GM19239 (cell line): ENCODE measurements around the gene WASHC1.
"Not testable (repeated sequence)": the region's sequence is repeated elsewhere in the genome, so short reads cannot be mapped to it uniquely, and the experiment has no call there.

Experiments used
- DNase-seq: peaks from one replicate; pipeline ENCODE4 v3.0.0; 2011; ENCODE audit warnings: low spot score; ENCODE audit not compliant: insufficient read length
- FAIRE-seq: peaks from 2 replicates; lab custom pipeline; 2011; peaks lifted over from hg19 to GRCh38; lab: Jason Lieb, UNC

WASHC1 gene, protein sequence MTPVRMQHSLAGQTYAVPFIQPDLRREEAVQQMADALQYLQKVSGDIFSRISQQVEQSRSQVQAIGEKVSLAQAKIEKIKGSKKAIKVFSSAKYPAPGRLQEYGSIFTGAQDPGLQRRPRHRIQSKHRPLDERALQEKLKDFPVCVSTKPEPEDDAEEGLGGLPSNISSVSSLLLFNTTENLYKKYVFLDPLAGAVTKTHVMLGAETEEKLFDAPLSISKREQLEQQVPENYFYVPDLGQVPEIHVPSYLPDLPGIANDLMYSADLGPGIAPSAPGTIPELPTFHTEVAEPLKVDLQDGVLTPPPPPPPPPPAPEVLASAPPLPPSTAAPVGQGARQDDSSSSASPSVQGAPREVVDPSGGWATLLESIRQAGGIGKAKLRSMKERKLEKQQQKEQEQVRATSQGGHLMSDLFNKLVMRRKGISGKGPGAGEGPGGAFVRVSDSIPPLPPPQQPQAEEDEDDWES

DNA sequence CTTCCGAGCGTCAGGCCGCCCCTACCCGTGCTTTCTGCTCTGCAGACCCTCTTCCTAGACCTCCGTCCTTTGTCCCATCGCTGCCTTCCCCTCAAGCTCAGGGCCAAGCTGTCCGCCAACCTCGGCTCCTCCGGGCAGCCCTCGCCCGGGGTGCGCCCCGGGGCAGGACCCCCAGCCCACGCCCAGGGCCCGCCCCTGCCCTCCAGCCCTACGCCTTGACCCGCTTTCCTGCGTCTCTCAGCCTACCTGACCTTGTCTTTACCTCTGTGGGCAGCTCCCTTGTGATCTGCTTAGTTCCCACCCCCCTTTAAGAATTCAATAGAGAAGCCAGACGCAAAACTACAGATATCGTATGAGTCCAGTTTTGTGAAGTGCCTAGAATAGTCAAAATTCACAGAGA lies at the start of gene WASHC1:
Gene WASHC1 (minus strand): TSS at position 101 of the 400 bp plus-strand sequence. CDS start 4,457 bp downstream, outside the sequence.
- DNase-seq, FAIRE-seq: not testable (repeated sequence)

DNA sequence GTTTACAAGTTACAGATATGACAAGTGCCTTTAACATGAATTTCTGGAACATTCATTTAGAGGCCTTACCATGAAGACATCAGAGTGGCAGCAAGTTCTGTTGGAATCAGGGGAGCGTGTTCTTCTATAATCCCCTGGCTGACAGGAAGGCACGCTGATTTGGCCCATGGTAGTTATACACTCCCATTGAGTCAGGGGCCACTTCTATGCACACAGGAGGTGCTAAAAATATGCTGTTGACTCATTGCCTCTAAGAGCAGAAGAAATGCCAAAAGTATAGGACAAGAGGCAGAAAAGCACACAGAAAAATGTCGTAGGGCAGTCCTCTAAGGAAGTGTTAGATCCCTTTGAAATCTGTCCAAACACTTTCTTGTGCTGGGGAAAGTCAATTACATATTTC lies 49.1 kb upstream of the WASHC1 start:
- not testable (repeated sequence) for DNase-seq, FAIRE-seq

DNA sequence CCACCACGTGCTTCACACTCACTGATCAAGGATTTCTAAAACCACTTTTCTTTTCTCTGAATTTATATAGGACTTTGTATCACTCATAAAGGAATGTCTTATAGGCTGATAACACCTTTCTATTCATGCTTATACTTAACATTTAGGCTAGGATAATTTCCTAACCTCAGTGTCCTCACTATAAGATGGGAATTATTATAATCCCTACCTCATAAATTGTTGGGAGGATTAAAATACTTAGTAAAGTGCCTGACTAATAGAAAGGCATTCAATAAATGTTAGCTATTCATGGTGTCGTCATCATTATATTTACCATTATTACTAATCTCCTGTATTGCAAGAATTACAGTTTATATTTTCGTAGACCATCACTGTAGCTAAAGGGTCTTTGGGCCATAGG lies 47.1 kb upstream of the WASHC1 start:
- not testable (repeated sequence) for DNase-seq, FAIRE-seq

DNA sequence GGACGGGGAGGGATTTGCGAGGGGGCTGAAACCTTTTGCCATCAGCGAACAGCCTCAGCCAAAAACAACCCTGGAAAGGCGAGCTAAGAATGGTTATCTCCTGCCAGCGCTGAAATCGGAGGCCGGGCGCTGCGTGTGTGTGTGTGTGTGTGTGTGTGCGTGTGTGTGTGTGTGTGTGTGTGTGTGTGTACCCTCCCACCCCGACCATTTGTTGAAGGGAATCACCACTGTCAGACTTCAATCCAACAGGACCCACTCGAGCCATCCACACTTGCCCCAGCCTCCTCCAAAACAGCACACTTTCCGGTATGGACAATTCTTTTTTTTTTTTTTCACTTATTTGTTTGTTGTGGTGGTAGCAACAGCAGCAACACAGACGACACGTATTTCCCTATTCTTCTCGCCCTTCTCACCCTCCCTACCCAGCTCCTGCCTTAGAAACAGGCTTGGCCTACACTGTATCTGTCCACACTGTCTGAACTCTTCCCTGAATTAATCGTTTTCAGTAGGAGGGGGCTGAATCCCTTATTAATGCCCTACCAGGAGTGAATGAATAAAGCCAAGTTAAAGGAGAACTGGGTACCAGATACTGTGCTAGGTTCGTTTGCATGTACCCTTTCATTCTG lies 44.8 kb upstream of the WASHC1 start:
- not testable (repeated sequence) for DNase-seq, FAIRE-seq

DNA sequence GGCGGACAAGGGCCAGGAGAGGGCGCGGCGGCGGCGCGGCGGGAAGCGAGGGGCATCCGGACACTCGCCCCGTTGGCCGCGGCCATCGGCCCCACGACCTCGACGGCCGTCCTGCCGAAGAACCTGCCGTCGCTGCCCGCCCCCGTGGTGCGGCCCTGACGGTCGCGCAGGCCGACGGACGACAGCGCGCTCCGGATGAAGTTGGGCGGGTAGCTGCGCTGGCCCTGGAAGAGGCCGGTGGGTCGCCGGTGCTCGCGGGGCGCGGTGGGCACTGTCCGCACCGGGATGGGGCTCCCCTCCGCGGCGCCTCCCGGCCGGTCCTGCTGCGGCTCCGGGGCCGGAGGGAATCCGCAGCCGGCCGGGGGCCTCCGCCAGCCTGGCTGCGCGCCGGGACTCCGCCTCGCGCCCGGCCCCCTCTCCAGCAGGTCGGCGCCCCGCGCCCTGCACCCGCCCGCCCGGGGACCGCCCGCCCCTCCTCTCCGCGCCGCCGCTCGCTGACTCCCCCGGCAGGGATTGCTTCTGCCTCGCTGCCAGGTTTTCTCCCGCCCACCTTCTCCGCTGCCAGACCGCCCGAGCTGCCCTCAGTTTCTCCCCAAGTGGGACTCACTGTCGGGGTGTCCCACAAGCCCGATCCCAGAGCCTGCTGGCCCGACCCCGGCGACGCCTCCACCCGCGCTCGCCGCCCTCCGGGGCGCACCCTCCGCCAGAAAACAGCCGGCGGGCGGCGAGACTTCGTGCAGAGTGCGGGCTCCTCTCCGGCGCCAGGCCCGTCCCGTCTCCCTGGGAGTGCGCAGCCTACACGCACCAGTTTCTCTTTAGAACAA lies 44.0 kb upstream of the WASHC1 start:
- not testable (repeated sequence) for DNase-seq, FAIRE-seq

DNA sequence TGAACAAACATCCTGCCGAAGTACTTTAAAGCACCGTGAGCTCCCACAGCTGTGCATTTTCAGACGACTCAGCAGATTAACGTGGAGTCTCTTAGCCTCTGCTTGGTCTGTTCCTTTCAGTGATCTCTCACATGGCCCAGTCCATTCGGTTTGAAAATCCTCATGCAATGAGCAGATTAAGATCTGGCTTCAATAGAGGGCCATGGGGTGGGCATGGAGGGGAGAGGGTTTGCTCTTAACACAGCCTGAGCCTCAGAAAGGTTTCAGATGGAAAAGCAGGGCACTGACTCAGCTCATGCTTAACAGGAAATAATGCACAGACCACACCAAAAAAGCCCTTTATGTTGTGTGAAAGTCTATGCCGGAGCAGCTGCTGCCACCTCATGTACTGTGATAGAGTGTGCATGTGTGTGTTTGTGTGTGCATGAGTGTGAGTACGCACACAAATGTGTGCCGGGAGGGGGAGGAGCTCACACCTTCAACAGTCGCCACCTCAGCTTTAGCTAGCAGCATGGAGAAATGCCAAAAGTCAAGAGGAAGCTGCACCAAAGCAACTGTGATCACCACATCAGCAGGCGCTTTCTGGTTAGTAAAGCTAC lies 33.9 kb upstream of the WASHC1 start:
- not testable (repeated sequence) for FAIRE-seq, DNase-seq

DNA sequence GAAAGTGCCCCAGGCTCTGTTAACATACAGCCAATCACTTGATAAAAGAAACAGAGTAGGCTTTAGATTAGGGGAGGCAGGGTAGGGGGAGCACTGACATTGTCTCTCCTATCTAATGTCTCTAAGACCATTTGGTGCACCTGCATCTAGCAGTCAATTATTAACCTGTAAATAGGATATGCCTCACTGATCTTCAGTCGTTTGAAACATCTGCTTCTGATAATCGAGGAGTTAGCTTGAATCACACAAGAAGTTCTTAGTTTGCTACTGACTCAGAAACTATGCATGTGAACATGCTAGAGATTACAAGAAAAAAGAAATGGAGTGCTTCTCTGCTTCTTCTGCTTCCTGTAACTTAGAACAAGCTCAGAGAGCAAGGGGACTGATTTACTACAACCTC lies 23.4 kb upstream of the WASHC1 start:
- DNase-seq, FAIRE-seq: not testable (repeated sequence)

DNA sequence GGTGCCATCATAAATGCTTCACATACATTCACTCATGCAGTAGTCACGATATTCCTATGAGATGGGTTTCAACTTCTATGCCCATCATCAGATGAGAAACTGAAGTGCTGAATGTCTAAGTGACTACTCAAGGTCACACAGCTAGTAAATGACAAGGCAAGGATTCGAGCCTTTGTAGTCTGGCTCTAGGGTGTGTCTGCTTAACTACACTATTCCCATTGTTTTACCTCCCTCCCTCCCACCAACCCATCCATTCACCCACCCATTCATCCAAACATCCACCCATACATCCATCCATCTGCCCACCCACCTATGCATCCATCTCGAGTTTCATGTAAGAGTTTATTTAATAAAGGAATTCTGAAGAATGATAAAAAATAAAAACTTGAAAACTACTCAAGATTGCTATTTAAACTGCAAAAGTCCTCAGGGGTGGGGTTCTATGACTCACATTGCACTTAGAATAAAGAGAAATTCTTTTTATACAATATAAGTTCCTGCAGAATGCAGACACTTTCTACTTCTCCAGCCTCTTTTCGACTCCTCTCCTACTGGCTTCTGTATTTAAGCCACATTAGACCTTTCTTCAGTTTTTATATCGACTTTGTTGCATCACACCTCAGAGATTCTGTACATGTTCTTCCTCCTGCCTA lies 19.1 kb upstream of the WASHC1 start:
- FAIRE-seq, DNase-seq: not testable (repeated sequence)

DNA sequence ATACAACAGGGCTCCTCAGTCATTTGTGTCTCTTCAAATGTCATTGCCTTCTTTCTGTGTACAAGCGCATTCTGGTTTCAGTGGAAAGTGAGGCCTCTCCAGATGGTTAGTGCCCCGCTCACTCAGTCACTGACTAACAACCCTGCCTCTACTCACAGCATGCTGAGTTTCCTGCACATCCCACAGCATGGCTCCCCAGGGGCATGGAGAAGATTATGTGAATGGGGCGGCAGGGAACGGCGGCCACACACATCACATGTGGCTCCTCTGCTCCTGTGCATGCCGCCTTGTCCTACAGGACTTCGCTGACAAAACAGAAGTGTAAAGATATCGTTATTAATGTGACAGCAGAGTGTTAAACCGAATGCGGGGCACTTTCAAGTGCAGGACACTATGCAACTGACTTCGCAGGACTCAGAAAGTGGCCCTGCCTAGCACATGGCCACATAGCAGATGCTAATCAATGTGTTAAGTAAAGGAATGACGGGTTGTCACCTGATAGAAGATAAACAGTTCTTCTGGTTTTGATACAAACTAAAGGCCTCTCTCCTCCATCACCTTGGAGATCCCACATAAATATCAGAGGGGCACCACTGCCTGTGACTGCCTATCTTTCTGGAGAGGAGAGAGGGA lies 17.5 kb upstream of the WASHC1 start:
- not testable (repeated sequence) for DNase-seq, FAIRE-seq

DNA sequence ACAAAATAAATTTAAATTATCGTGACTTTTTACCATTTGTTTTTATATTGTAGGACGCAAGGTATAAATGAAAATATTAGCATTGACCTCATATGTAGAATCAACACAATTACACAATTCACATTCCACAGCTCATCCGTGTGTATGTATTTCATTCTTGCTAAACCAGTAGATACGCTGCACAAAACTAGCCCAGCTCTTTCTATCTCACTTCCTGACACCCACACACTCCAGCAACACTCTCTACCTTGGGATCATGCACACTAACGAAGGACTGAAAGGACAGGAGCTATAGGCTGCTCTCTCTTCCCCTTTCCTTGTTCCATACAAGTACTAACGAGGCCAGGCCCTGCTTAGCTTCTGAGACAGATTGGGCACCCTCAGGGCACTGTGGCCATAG lies 16.9 kb upstream of the WASHC1 start:
- not testable (repeated sequence) for DNase-seq, FAIRE-seq

DNA sequence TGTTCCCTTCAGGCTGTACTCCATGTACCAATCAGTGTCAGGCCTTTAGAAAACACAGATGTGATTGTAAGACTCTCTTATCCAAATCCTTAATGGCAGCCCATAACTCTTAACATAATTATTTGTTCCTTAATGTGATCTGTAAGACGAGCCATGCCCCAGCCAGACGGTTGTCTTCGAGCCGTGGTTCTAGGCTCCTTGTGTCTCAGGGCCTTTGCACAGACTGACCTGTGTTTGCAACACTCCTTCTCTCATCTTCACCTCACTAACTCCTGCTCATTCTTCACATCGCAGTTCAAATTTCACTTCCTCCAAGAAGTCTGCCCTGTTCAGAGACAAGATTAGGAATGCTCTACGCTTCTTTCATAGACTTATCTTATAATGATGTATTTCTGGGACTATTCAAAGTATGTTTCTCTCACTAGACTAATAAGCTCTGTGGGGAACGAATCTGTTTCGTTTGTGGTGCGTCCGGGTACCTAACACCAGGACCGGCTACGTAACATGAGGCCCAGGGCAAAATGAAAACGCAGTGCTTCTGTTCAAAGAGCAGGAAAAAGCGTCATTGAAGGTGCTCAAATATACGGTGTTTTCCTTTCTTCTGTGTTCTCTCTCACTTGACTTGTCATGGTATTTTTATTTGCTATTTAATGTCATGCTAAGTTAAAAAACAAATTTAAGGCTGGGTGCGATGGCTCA lies 16.1 kb upstream of the WASHC1 start:
- FAIRE-seq, DNase-seq: not testable (repeated sequence)

DNA sequence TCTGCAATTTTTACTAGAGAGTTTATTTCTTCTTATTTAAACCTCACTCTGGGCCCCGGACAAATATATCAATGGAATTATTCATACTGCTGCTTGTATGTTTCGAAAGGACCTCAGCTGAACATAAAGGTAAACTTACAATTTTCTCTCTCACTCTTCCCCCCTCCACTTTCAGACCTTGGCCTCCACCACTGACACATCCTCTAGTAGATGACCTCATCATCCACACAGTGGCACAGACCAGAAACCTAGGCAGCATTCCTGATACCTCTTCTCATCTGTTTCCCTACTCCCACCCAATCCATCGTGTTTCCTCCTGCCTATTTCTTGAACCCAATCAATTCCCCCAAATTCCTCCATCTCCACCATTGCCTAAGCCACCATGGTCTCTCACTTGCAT lies 15.2 kb upstream of the WASHC1 start:
- not testable (repeated sequence) for FAIRE-seq, DNase-seq

DNA sequence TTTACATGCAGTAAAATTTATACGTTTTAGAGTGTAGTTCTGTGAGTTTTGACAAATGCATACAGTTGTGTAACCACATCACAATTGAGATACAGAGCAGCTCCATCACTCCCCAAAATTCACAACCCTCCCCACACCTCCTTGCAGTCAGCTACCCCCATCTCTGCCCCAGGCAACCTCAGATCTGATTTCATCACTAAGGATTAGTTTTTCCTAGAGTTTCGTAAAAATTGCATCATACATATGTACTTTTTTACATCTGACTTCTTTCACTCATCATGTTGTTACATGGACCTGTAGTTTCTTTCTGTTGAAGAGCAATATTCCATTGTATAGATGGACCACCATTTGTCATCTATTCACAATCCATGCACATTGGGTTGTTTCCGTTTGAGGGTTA lies 14.4 kb upstream of the WASHC1 start:
- not testable (repeated sequence) for FAIRE-seq, DNase-seq

DNA sequence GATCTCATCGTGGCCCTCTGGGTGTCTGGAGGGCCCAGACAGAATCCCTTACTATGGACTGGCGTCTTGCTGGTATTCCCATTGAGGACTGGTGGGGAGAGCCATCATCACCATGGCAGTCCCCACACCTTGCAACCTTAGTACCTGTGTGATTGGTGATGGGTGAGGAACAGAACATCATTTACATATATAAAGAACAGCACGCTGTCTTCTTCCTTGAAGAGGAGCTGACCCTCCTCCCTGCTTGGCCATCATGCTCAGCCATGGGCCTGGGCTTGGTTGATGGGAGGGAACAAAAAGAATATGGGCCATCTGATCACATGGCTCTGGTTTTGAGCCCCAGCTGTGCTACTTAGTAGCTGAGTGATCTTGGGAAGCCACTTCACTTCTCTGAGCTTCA lies 13.9 kb upstream of the WASHC1 start:
- not testable (repeated sequence) for FAIRE-seq, DNase-seq

DNA sequence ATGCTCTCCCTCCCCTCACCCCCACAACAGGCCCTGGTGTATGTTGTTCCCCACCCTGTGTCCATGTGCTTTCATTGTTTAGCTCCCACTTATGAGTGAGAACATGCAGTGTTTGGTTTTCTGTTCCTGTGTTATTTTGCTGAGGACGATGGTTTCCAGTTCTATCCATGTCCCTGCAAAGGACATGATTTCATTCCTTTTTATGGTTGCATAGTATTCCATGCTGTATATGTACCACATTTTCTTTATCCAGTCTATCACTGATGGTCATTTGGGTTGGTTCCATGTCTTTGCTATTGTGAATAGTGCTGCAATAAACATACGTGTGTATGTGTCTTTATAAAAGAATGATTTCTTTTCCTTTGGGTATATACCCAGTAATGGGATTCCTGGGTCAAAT lies 12.6 kb upstream of the WASHC1 start:
- FAIRE-seq, DNase-seq: not testable (repeated sequence)

DNA sequence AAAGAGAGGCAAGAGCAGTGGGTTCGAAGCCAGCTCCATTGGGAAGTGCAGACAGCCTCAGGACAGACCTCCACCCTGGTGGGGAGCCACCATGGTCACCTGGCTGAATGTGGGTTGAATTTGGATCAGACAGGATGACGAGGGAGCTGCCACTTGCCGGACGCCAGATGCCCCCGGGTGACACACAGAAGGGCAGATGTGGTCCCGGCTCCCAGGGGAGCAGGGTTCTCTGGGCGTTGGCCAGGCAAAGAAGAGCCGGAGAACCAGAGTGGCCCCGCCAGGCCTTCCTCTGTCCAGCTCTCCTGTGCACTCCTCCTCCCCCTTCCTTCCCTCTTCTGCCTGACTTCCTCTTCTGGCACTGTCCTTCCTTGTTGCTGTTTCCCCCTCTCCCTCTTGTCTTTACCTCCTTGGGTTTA lies 12.0 kb upstream of the WASHC1 start:
- not testable (repeated sequence) for DNase-seq, FAIRE-seq

DNA sequence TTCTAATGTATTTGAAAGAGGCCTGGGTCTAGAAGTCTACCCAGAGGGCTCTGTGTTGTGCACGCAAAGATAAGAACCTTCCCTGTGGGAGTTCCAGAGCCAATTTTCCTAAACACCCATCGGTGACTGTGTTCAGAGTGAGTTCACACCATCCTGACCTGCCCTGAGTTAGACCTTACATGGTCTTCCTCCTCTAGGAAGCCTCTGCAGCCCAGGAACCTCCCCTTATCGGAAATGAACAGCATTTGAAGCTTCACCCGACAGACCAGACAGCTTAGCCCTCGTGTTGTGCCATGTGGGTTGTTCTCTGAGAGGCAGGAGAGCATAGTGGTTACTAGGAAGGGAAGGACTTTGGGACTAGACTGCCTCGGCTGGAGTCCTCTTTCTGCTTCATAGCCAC lies 3.1 kb upstream of the WASHC1 start:
- not testable (repeated sequence) for DNase-seq, FAIRE-seq

DNA sequence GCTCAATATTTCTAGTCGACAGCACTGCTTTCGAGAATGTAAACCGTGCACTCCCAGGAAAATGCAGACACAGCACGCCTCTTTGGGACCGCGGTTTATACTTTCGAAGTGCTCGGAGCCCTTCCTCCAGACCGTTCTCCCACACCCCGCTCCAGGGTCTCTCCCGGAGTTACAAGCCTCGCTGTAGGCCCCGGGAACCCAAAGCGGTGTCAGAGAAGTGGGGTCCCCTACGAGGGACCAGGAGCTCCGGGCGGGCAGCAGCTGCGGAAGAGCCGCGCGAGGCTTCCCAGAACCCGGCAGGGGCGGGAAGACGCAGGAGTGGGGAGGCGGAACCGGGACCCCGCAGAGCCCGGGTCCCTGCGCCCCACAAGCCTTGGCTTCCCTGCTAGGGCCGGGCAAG lies 481 bp downstream of the WASHC1 start:
- FAIRE-seq, DNase-seq: not testable (repeated sequence)
